ENCODE data around the gene TWF2.

The TWF2 gene

DNA sequence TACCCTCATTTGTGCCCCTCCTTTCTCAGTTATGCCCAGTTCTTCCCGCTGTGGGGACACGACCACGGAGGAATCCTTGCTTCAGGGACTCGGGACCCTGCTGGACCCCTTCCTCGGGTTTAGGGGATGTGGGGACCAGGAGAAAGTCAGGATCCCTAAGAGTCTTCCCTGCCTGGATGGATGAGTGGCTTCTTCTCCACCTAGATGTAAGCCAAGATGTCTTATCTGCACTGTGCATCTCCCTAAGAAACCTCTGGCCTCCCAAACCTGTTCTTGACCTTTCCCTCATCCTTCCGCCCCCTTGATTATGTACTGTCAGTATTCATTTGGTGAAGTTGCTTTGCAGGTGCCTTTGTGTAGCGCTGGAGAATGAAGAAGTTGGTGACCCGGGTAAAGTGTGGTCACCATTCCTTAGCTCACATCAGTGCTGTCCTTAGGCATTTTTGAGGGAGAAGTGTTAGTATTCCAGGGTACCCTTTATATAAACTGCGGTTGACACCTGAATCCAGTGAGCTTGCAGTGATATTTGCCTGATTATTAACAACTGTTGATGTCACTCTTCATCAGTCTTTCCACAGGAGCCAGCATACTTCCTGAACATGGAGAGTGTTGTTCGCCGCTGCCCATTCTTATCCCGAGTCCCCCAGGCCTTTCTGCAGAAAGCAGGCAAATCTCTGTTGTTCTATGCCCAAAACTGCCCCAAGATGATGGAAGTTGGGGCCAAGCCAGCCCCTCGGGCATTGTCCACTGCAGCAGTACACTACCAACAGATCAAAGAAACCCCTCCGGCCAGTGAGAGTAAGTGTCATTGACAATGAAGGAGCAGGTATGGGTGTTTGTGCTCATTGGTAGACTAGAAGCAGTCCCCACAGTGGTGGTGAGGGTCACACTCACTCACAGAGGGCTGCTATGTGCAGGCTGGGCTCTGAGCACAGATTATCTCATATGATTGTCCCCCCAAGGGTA, 40.0 kb downstream of the TWF2 start:
- Histone ChIP-seq H3K36me3 (ENCODE audit: low read depth) (peaks cover 49% of the 10 kb centered on the region), H3K4me1 (ENCODE audit: insufficient read depth, poor library complexity, severe bottlenecking) (peaks cover 7% of the 10 kb centered on the region), H3K4me3 (ENCODE audit: severe bottlenecking) (peak overlapping the region; percentile 90), H3K9me3 (ENCODE audit: severe bottlenecking) (no peaks in the 10 kb centered on the region), H3K27ac (ENCODE audit: poor library complexity, severe bottlenecking) (peak overlapping the region; percentile 11), H3K27me3 (ENCODE audit: insufficient read depth, poor library complexity, severe bottlenecking) (no peaks in the 10 kb centered on the region)
- TF ChIP-seq, protein P1, sequence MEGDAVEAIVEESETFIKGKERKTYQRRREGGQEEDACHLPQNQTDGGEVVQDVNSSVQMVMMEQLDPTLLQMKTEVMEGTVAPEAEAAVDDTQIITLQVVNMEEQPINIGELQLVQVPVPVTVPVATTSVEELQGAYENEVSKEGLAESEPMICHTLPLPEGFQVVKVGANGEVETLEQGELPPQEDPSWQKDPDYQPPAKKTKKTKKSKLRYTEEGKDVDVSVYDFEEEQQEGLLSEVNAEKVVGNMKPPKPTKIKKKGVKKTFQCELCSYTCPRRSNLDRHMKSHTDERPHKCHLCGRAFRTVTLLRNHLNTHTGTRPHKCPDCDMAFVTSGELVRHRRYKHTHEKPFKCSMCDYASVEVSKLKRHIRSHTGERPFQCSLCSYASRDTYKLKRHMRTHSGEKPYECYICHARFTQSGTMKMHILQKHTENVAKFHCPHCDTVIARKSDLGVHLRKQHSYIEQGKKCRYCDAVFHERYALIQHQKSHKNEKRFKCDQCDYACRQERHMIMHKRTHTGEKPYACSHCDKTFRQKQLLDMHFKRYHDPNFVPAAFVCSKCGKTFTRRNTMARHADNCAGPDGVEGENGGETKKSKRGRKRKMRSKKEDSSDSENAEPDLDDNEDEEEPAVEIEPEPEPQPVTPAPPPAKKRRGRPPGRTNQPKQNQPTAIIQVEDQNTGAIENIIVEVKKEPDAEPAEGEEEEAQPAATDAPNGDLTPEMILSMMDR (IDR thresholded peaks at IDR 0.05; ENCODE audit: poor library complexity, severe bottlenecking), result no peak
- ATAC-seq (ENCODE audit: low read depth) (no peak), DNase-seq (ENCODE audit: low spot score) (no peak)

DNA sequence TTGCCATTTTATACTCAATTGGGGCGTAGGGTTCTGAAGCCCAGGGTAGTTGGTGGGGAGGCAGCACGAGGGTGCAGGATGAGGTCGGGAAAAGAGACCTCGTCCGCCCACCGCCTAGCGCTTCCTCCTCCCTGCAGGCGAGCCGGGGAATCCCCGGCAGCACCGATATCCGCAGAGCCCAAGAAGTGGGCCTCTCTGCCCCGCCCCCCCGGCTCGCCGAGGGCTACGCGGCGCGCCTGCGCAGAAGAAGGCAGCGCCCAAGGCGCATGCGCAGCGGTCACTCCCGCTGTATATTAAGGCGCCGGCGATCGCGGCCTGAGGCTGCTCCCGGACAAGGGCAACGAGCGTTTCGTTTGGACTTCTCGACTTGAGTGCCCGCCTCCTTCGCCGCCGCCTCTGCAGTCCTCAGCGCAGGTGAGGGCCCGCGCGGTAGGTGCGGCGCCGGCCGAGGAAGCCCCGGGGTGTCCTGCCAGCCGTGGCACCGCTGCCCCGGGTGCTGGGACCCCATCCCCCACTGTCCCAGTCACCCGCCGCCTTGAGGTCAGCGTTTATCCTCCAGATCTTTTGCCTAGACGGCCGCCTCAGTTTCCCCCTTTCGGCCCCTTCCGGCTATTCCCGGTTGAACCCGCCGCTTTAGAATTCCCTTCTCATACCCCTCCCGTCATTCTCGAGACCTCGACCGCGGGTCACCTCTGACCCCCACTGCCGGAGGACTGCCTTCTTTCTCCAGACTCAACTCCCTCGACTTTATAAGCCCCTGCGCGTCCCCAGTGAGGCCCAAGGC, 40.9 kb downstream of the TWF2 start, which contains the start of gene ALAS1:
Gene ALAS1, plus strand, starts transcription at position 319 of the 784 bp plus-strand sequence. CDS start 1,082 bp downstream, outside the sequence.
- no peaks in the 10 kb centered on the region for H3K27me3 ChIP-seq (ENCODE audit: insufficient read depth, poor library complexity, severe bottlenecking)
- H3K4me3 ChIP-seq (ENCODE audit: severe bottlenecking), result peak within 1 kb of the TSS; percentile 90
- H3K27ac ChIP-seq (ENCODE audit: poor library complexity, severe bottlenecking), result peak within 1 kb of the TSS; percentile 11
- peak; percentile 85 for DNase-seq (ENCODE audit: low spot score)
- H3K9me3 ChIP-seq (ENCODE audit: severe bottlenecking), result no peaks in the 10 kb centered on the region
- peak; percentile 75 for ATAC-seq (ENCODE audit: low read depth)
- peaks cover 11% of the 10 kb centered on the region for H3K4me1 ChIP-seq (ENCODE audit: insufficient read depth, poor library complexity, severe bottlenecking)
- TF ChIP-seq, protein P1 (IDR thresholded peaks at IDR 0.05; ENCODE audit: poor library complexity, severe bottlenecking), result no peak
- peaks cover 40% of the 10 kb centered on the region for H3K36me3 ChIP-seq (ENCODE audit: low read depth)

DNA sequence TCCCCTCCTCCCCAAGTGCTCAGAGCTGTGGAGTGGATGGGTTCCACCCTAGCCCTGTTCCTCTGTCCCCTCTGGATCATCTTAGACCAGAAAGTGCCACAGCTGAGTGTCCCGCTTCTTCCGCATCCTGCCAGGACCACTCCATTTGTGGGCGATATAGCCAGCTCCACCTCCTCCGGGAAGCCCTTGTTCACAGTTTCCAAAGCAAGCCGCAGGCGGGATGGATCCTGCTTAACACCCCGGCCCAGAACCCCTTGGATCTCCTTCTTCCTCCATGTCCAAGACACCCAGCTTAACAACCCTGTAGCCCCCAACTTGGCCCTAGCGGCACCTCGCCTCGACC, 41.5 kb downstream of the TWF2 start:
- Histone ChIP-seq H3K4me3 (ENCODE audit: severe bottlenecking) (peak overlapping the region; percentile 90), H3K27me3 (ENCODE audit: insufficient read depth, poor library complexity, severe bottlenecking) (no peaks in the 10 kb centered on the region), H3K36me3 (ENCODE audit: low read depth) (peaks cover 34% of the 10 kb centered on the region), H3K9me3 (ENCODE audit: severe bottlenecking) (no peaks in the 10 kb centered on the region), H3K27ac (ENCODE audit: poor library complexity, severe bottlenecking) (no peak overlapping the region), H3K4me1 (ENCODE audit: insufficient read depth, poor library complexity, severe bottlenecking) (peaks cover 13% of the 10 kb centered on the region)
- TF ChIP-seq, protein P1 (IDR thresholded peaks at IDR 0.05; ENCODE audit: poor library complexity, severe bottlenecking), result no peak
- DNase-seq (ENCODE audit: low spot score) (no peak), ATAC-seq (ENCODE audit: low read depth) (no peak)

DNA sequence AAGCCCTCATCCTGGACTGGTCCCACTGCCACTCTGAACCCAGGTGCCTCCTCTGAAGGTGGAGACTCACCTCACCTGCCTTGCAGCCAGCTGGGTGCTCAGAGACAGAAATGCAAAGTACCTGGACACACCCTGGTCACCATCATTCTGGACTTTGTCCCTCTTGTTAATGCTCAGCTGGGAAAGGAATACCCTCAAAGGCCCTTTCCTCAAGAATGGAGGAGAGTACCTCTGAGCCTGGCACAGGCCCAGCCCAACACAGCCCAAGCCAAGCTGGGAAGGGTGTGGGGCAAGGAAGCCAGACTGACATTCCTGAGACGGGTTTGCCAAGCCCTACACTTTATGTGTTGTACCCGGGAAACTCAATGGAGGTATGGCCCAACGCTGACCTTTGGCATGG, 42.0 kb downstream of the TWF2 start:
- no peaks in the 10 kb centered on the region for H3K9me3 ChIP-seq (ENCODE audit: severe bottlenecking)
- ATAC-seq (ENCODE audit: low read depth) (no peak), DNase-seq (ENCODE audit: low spot score) (no peak)
- no peaks in the 10 kb centered on the region for H3K27me3 ChIP-seq (ENCODE audit: insufficient read depth, poor library complexity, severe bottlenecking)
- TF ChIP-seq, protein P1 (IDR thresholded peaks at IDR 0.05; ENCODE audit: poor library complexity, severe bottlenecking), result no peak
- H3K27ac ChIP-seq (ENCODE audit: poor library complexity, severe bottlenecking), result no peak overlapping the region
- no peak overlapping the region for H3K4me3 ChIP-seq (ENCODE audit: severe bottlenecking)
- H3K36me3 ChIP-seq (ENCODE audit: low read depth), result peaks cover 29% of the 10 kb centered on the region
- peaks cover 13% of the 10 kb centered on the region for H3K4me1 ChIP-seq (ENCODE audit: insufficient read depth, poor library complexity, severe bottlenecking)
